Measurements from ENCODE around the gene MMP14.

The MMP14 gene

DNA sequence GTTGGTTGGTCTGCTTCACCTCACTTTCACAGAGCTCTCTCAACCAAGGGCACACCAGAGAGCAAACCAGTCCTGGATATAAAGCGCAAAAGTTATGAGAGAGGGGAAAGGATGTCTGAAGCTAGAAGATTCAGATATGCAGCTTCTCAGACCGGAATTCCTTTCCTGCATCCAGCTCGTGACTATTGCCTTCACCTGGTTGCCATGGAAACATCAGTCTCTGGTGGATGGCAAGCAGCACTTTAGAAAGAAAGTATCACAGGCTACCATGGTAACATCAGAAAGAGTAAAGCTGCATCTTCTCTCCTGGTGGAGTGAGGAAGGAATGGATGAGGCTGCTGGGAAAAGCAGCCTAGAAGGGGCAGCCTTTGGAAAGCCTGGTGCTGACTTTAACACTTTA lies 60.4 kb downstream of the MMP14 start:
- no peak overlapping the region for H3K4me3 ChIP-seq (replicated peaks; ENCODE audit: insufficient read depth, low read length)
- TF ChIP-seq, protein P1, sequence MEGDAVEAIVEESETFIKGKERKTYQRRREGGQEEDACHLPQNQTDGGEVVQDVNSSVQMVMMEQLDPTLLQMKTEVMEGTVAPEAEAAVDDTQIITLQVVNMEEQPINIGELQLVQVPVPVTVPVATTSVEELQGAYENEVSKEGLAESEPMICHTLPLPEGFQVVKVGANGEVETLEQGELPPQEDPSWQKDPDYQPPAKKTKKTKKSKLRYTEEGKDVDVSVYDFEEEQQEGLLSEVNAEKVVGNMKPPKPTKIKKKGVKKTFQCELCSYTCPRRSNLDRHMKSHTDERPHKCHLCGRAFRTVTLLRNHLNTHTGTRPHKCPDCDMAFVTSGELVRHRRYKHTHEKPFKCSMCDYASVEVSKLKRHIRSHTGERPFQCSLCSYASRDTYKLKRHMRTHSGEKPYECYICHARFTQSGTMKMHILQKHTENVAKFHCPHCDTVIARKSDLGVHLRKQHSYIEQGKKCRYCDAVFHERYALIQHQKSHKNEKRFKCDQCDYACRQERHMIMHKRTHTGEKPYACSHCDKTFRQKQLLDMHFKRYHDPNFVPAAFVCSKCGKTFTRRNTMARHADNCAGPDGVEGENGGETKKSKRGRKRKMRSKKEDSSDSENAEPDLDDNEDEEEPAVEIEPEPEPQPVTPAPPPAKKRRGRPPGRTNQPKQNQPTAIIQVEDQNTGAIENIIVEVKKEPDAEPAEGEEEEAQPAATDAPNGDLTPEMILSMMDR (IDR thresholded peaks at IDR 0.05; ENCODE audit: insufficient read depth, low read length) = no peak
- TF ChIP-seq POLR2AphosphoS5 (IDR thresholded peaks at IDR 0.05; ENCODE audit: low read depth) (no peak), SPI1 (IDR thresholded peaks at IDR 0.05; ENCODE audit: borderline replicate concordance, low read depth) (no peak), REST (IDR thresholded peaks at IDR 0.05; ENCODE audit: insufficient replicate concordance, low read depth) (no peak), GABPA (IDR thresholded peaks at IDR 0.05; ENCODE audit: low read depth) (no peak)
- DNase-seq (ENCODE audit: low read depth in 1 of 2, low spot score in 1 of 2) = no peak
- no peaks in the 10 kb centered on the region for H3K27me3 ChIP-seq (ENCODE audit: insufficient read depth, poor library complexity, severe bottlenecking)
- no peak overlapping the region for H3K27ac ChIP-seq (replicated peaks)

GRCh38 chr14:22897357-22897756 lies 61.0 kb downstream of the MMP14 start:
- DNase-seq (ENCODE audit: low read depth in 1 of 2, low spot score in 1 of 2) = no peak
- Histone ChIP-seq H3K27me3 (ENCODE audit: insufficient read depth, poor library complexity, severe bottlenecking) (no peaks in the 10 kb centered on the region), H3K4me3 (replicated peaks; ENCODE audit: insufficient read depth, low read length) (no peak overlapping the region), H3K27ac (replicated peaks) (no peak overlapping the region)
- TF ChIP-seq REST (IDR thresholded peaks at IDR 0.05; ENCODE audit: insufficient replicate concordance, low read depth) = no peak
- no peak for TF ChIP-seq GABPA (IDR thresholded peaks at IDR 0.05; ENCODE audit: low read depth)
- no peak for TF ChIP-seq POLR2AphosphoS5 (IDR thresholded peaks at IDR 0.05; ENCODE audit: low read depth)
- TF ChIP-seq, protein P1 (IDR thresholded peaks at IDR 0.05; ENCODE audit: insufficient read depth, low read length) = no peak
- TF ChIP-seq SPI1 (IDR thresholded peaks at IDR 0.05; ENCODE audit: borderline replicate concordance, low read depth) = no peak

All from HL-60 (cell line).